Stimulated activated CD4-positive, alpha-beta T cell treated with anti-CD3 and anti-CD28 coated beads, Interleukin-2, amount 100 ng/mL, for 48 hours (primary cell): ENCODE measurements around the gene TTC9C.
"Not testable (repeated sequence)": the region's sequence is repeated elsewhere in the genome, so short reads cannot be mapped to it uniquely, and the experiment has no call there.

ENCODE experiments used
- DNase-seq, 2 donors: peaks; one replicate each; pipeline ENCODE4 v3.0.0-alpha.2; 2020

TTC9C gene

DNA sequence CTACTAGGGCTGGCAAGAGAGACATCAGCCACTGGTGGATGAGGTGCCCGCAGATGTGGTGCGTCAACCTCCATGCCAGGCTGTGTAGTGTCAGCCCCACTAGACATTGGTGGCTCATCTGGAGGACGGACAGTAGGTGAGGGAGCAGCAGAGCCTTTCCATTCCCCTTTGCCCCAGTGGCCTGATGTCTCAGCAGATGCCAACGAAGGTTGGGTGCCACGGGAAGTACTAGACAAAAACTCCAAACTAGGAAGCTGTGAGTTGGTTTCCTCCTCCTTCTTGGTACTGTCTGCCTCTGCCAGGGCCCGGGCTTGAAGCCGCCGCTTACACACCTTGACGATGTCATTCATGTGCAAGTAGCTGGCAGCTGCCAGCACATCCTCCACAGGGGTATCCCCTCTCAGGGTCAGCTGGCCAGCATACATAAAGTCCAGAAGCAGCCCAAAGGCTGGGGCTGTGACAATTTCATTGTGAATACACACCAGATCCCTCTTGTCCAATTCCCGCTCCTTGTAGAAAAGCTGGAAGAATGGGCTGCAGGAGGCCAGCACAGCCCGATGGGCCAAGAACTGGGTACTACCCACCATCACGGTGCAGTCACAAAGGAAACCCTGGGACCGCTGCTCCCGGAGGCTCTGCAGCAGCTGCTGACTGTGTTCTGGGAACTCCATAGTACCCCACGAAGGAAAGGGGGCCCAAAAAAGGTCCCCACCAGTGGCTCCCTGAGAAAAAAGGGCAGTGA is 24.9 kb downstream of the TTC9C start:
- DNase-seq: no peak

DNA sequence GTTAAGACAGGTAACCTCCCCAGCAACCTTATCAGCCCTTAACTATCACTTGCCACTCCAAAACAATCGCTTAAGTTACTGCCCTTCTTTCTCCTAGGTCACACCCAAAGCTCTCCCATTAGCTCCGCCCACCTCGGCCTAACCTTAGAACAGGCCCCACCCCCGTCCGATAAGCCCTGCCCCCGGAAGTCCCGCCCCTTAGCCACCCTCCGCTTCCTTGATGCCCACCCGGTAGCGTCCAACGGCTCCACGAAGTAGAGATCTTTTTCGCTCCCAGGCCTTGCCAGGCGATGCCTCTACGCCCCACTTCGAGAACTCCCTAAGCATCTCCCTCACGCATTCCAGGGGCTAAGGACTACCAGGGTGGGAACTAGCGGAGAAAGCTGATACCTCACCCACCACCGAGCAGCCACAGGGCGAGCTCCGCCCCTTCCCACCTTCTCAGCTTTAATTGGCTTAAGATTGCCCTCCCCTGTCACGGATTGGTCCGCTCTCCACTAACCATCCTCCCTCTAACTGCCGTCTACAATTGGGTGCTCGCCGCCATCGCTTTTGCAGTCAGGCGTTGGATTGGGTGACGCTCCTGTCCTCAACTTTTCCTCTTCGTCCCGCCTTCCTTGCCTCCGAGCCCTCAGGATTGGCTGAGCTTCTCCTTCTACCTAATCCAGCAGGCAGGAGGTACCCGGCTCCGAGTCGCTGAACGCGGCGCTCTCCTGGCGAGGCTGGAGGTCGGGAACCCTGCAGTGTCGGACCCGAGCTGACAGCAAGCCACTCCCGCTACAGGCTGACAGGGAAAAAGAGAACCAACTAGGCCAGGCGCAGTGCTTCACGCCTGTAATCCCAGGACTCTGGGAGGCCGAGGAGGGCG is 25.7 kb downstream of the TTC9C start, which contains the start of gene ZBTB3:
TSS of gene ZBTB3 (minus strand) at position 425 of the 868 bp plus-strand sequence. CDS start 496 bp downstream, outside the sequence.
- DNase-seq: peak; percentile 96 to 97

DNA sequence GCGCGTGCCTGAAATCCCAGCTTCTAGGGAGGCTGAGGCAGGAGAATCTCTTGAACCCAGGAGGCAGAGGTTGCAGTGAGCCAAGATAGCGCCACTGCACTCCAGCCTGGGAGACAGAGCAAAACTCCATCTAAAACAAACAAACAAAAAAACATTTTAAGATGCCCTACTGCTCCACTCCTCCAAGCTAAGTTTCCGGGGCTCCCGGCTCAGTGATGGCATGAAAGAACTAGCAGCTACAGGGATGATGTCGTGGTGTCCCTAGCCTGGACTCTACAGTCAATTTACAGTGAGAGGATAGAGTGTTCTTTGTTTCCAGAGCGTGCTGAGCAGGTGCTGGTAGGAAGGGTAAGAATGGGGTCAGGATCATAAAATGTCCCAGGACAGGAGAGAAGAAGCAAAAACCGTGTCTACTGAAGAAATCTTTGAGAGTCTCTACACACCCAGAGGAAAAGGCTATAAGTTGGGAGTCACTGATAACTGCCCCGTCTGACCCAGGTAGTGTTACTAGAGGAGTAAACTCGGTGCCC is 26.9 kb downstream of the TTC9C start:
- no peak for DNase-seq

DNA sequence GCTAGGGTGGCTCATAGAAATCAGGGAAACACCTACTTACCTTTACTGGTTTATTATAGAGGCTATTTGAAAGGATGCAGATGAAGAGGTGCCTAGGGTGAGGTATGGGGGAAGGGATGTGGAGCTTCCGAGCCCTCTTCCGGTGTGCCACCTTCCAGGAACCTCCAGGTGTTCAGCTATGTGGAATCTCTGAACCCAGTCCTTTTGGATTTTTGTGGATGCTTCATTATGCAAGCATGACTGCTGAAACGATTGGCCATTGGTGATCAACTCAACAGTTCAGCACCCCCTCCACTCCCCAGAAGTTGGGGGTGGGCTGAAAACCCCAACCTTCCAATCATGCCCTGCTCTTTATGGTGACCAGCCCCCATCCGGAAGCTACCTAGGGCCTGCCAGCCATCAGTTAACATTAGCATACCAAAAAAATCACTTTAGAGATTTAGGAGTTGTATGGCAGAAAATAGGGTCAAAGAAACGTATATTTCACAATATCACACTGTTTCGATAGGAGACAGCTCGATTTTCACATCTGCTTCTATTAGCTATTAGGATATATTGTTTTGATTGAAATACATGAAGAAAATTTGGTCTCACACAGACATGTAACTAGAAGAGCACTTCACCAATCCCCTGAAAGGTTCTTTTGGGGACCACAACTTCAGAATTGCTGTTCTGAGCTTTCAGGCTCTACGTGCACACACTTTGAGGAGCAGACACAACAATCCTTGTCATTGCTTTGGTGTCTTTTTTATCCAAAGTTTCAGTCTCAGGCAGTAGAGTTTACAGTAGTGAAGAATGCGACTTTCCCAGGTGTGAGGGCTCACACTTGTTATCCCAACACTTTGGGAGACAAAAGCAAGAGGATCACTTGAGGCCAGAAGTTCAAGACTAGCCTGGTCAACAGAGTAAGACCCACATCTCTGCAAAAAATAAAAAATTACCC is 29.8 kb downstream of the TTC9C start:
- DNase-seq: no peak

DNA sequence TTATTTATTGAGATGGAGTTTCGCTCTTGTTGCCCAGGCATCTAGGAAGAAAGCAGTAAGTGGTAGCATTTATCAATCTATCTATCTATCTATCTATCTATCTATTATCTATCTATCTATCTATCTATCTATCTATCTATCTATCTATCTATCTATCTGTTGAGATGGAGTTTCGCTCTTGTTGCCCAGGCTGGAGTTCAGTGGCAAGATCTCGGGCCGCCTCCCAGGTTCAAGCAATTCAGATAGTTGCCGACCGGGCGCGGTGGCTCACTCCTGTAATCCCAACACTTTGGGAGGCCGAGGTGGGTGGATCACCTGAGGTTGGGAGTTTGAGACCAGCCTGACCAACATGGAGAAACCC is 32.6 kb downstream of the TTC9C start:
- DNase-seq: not testable (repeated sequence)

DNA sequence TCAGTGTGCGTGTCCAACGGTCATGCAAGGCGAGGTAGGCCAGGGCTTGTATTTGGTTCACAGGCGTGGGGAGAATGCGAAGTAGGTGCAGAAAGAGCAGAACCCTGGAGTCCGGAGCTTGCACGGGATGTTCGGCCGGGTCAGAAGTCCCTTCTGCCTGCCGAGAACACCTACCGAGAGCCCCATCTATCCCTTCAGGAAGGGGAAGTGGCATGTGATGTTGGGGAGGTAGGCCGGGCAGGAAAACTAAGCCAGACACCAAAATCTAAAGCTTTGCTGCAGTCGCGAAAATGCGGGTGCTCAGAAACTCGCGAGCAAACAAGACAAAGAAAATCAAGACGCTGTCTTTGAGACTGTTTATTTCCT is 42.5 kb downstream of the TTC9C start:
- no peak for DNase-seq

DNA sequence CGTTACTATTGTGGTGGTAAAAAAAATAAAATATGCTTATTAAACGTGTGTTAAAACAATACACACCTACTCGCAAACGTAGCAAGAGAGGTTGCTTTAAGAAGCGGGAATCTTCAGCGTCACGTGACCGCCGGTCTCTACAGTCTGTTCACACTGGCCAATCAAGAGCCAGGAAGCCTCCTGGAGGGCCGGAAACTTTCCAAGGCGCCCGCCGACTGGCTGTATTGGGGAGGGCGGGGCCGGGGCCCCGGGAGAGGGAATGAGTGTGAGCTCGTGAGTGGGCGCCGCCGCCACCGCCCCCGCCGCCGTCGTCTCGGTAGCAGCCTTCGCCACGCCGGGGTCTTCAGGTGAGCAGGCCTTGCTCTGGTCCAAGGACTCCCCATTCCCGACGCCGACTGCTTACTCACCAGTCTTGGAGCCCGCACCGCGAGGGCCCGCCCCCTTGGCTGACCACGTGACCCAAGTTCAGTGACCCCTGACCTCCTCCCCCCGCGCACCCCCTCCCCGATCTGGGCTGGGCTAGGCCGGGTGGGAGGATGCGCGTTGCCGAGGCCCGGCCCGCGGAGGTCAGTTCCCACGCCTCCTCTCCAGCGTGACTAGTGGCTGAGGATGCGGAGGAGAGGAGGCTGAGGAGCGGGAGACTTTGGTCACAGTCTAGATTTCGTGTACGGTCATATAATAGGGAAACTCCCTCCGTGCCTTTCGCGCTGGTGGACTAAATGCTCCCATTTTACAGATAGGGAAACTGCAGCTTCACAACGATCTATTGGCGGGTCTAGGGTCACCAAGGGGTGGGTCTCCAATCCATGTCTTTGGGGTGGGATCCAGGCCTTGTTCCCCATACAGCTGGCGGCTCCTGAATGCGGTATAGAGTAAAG is 43.1 kb downstream of the TTC9C start, which contains the start of gene TAF6L:
TSS of gene TAF6L (plus strand) at position 253 of the 878 bp plus-strand sequence. CDS start 4,388 bp downstream, outside the sequence.
- DNase-seq: peak; percentile 94 to 97

DNA sequence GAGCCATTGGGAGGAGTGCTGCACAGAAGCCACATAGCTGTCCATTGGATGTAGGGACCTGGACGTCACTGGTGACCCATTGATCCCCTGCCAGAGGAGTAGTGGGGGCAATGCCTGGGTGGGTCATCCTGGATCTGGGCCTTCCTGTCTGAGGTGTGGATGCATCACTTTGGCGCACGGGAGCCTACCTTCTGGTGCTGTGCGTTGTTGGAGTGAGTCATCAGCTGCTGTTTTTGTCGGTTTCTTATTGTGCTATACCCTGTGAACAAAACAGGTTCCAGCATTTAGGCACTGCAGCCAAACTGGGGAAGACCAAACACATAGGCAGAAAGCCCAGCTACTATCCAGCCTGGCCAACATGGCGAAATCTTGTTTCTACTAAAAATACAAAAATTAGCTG is 46.1 kb downstream of the TTC9C start:
- DNase-seq: no peak

DNA sequence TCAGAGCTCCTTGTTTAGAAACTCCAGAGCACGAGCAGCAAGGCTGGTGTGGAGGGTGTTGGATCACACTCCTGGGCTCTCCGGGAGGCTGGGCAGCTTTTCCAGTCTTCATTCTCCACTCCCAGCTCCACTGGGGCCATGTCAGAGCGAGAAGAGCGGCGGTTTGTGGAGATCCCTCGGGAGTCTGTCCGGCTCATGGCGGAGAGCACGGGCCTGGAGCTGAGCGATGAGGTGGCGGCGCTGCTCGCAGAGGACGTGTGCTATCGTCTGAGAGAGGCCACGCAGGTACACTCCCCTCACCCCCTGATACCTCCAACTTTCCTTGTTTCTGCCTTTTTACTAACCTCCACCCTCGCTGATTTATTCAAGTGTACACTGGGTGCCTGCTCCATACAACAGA is 47.4 kb downstream of the TTC9C start:
- no peak for DNase-seq

DNA sequence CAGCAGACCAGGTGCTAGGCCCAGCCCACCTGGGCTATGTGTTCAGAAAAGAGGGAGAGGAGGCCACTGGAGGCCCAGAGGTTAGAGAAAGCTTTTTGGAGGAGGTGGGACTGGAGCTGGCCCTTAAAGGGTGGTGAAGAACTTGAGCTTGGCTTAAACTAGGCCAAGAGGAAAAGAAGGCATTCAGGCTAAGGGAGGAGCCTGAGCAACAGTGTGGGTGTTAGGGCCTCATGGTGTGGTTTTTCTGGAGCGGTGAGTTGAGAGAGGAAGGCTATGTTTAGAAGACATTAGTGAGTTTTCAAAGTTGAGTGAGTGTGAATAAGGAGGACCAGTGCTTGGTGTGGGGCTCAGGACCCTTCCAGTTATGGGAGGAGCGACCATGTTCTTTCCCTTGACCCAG is 49.1 kb downstream of the TTC9C start:
- no peak for DNase-seq

DNA sequence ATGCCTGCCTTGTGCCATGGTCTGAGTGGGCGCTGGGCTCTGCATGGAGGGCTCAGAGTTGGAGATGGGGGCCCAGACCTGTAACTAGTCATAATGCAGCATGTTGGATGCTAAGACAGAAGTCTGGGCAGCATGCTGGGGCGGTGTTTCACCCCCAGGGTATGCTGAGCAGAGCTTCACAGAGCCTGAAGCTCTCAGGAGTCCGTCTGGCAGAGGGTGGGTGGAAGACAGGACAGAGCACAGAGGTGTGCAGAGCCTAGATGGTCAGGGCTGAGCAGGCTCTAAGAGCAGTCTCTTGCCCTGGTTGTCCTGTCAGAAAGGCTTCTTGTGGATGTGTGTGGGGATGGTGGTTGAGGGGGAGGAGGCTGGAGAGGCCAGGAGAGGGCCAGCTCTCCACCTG is 50.2 kb downstream of the TTC9C start:
- DNase-seq: no peak

DNA sequence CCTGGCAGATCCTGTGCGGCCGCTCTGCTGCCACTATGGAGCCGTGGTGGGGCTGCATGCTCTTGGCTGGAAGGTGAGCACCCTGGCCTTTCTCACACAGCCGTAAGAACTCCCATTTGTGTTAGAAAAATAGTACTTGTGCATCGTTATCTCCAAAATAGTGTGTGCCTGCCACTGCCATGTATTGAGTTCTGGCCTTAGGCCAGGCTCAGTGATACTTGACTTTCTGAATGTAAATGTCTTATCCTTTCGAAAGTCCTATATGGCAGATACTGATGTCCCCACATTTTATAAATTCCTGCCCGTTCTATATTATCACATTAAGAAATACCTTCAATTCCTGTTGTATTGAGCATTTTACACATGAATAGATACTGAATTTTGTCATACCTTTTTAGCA is 54.5 kb downstream of the TTC9C start:
- no peak for DNase-seq

DNA sequence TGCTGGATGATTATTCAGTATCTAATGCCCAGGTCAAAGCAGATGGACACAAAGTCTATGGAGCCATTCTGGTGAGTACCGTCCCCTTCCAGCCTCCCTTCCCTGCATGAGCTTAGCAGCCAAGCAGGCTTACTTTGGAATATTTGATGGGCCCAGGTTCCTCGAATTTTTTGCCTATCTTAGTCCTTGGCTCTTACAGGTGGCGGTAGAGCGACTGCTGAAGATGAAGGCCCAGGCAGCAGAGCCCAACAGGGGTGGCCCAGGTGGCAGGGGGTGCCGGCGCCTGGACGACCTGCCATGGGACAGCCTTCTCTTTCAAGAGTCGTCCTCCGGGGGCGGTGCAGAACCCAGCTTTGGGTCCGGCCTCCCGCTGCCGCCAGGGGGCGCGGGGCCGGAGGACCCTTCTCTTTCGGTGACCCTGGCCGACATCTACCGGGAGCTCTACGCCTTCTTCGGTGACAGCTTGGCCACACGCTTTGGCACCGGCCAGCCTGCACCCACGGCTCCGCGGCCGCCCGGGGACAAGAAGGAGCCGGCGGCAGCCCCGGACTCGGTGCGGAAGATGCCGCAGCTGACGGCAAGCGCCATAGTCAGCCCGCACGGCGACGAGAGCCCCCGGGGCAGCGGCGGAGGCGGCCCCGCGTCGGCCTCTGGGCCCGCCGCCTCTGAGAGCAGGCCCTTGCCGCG is 58.2 kb downstream of the TTC9C start:
- DNase-seq: peak; percentile 79 to 82

DNA sequence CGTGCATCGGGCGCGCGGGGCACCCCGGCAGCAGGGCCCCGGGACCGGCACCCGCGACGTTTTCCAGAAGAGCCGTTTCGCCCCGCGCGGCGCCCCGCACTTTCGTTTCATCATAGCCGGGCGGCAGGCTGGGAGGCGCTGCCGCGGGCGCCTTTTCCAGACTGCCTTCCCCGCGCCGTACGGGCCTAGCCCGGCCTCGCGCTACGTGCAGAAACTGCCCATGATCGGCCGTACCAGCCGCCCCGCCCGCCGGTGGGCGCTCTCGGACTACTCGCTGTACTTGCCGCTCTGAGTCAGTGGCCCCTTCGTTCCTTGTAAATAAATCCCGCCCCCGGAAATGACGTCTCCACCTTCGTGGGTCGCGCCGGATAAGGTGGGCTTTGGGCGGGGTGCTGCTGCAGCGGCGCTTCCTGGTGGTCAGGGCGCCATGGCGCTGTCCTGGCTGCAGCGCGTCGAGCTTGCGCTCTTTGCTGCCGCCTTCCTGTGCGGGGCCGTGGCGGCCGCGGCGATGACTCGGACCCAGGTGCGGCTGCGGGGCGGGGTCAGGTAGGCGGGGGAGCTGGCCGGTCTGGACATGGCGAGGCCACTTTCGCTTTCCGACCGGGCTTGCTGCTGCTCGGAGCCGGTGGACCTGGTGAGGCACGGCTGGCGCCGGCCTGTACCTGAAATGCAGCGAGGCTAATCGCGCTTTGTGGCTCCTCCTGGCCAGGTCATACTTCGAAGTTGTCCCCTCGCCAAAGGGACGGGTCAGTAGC is 58.9 kb downstream of the TTC9C start, which contains the start of gene TMEM179B:
TSS of gene TMEM179B (plus strand) at position 398 of the 755 bp plus-strand sequence. CDS start at position 428, 30 bp downstream.
- peak; percentile 95 to 99 for DNase-seq
